Right lung (tissue), 10 donors: ENCODE results near the gene DNAJC5. TPM values are rescaled to one million over a fixed set of nuclear protein-coding genes. Genes with fewer than 3 reads are reported as not detected.
A peak's percentile ranks its signal among the peaks of the same experiment; 100 is the strongest.
"Not testable (repeated sequence)": the region's sequence is repeated elsewhere in the genome, so short reads cannot be mapped to it uniquely, and the experiment has no call there.

Source experiments
- DNase-seq, 2 donors: peaks; one replicate each; pipeline ENCODE4 v3.0.0-alpha.2; 2013
- long read RNA-seq, 8 donors: transcript quantifications; one replicate each; lab custom pipeline, GENCODE V29; 2026
- polyA plus RNA-seq, 5 donors: library from polyadenylated mRNA; unstranded; fragments of 120-200 nt; gene quantifications; one replicate each; pipeline versions ENCODE4 v1.2.1 to v1.2.3, GENCODE V29; 2013; ENCODE audit warnings: inconsistent platforms in 1 of 5, low replicate concordance in 1 of 5; ENCODE audit not compliant: insufficient read length in 5 of 5, insufficient read depth in 1 of 5

DNAJC5 gene, protein sequence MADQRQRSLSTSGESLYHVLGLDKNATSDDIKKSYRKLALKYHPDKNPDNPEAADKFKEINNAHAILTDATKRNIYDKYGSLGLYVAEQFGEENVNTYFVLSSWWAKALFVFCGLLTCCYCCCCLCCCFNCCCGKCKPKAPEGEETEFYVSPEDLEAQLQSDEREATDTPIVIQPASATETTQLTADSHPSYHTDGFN
- polyA plus RNA-seq, result 10 to 100 TPM; 16.2 to 32.5 (median 22.3) TPM
- long read RNA-seq, donor 1, full-length matches to known transcripts, result 15 of 99 reads
- long read RNA-seq, donor 1, partial matches to known transcripts, result 76 of 99 reads
- long read RNA-seq, donor 1, other reads (novel, unspliced or antisense), result 8 of 99 reads
- long read RNA-seq, donor 2, full-length matches to known transcripts, result 10 of 25 reads
- long read RNA-seq, donor 2, partial matches to known transcripts, result 15 of 25 reads
- long read RNA-seq, donor 2, other reads (novel, unspliced or antisense), result 0 of 25 reads
- long read RNA-seq, donor 3, full-length matches to known transcripts, result 7 of 12 reads
- long read RNA-seq, donor 3, partial matches to known transcripts, result 5 of 12 reads
- long read RNA-seq, donor 3, other reads (novel, unspliced or antisense), result 0 of 12 reads
- long read RNA-seq, donor 4, full-length matches to known transcripts, result 6 of 6 reads
- long read RNA-seq, donor 4, partial matches to known transcripts, result 0 of 6 reads
- long read RNA-seq, donor 4, other reads (novel, unspliced or antisense), result 0 of 6 reads
- long read RNA-seq, donor 5, full-length matches to known transcripts, result 15 of 15 reads
- long read RNA-seq, donor 5, partial matches to known transcripts, result 0 of 15 reads
- long read RNA-seq, donor 5, other reads (novel, unspliced or antisense), result 0 of 15 reads
- long read RNA-seq, donor 6, full-length matches to known transcripts, result 13 of 13 reads
- long read RNA-seq, donor 6, partial matches to known transcripts, result 0 of 13 reads
- long read RNA-seq, donor 6, other reads (novel, unspliced or antisense), result 0 of 13 reads
- long read RNA-seq, donor 7, full-length matches to known transcripts, result 10 of 94 reads
- long read RNA-seq, donor 7, partial matches to known transcripts, result 68 of 94 reads
- long read RNA-seq, donor 7, other reads (novel, unspliced or antisense), result 16 of 94 reads
- long read RNA-seq, donor 8, full-length matches to known transcripts, result 5 of 5 reads
- long read RNA-seq, donor 8, partial matches to known transcripts, result 0 of 5 reads
- long read RNA-seq, donor 8, other reads (novel, unspliced or antisense), result 0 of 5 reads

DNA sequence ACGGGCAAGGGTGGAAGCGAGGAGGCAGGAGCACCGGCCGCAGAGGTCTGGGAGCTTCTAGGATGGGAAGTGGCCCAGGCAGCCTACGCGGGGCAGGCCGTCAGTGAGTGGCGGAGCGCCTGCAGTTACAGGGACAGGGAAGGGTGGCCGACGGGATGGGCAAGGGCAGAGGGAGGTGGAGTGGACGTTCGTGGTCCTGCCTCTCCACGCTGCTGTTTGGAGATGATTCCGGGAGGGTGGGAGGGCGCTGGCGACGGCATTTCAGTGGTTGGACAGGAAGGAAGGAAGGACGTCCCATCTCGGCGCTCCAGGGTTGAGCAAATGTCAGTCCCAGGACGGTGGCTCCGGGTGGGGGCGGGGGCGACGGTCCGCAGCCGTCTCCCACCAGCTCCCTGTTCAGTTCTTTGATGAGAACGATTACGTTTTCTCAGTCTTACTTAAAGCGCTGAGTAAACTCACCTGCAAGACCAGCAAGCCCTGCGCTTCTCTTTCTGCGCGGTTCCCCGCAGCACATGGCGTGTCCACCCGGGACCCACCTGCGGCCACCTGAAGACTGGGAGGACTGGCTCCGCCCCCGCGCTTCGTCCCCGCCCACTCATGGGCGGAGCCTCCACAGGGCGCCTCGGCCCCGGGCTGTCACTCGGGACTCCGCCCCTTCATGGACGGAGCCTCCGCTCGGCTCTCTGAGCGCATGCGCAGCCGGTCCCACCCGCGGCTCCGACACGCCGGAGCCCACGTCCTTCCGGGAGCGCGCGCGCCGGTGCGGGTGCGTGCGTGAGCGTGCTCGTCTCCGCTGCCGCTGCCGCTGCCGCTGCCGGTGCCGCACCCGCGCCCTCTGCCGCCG is at the start of gene DNAJC5:
Gene DNAJC5, plus strand, starts transcription at position 769 of the 844 bp plus-strand sequence. CDS start 33,220 bp downstream, outside the sequence.
- peak; percentile 92 for DNase-seq

GRCh38 chr20:63846128-63846771 is 48.7 kb upstream of the DNAJC5 start:
- peak in 1 of 2 donors; percentile 61 for DNase-seq

DNA sequence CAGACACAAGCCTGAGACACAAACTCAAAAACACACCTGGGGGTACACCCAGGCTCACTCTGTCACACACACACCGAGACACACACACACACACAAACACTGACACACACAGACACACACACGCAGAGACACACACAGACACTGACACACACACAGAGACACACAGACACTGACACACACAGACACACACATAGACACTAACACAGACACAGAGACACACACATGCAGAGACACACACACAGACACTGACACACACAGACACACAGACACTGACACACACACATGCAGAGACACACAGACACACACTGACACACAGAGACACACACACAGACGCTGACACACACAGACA is 48.1 kb upstream of the DNAJC5 start:
- peak in 1 of 2 donors; percentile 19 for DNase-seq

GRCh38 chr20:63847237-63848002 is 47.5 kb upstream of the DNAJC5 start:
- DNase-seq, result no peak

GRCh38 chr20:63848003-63848911 is 46.7 kb upstream of the DNAJC5 start:
- no peak for DNase-seq

- DNase-seq, result no peak
These were observed 44.0 kb upstream of the DNAJC5 start for GRCh38 chr20:63850689-63851547.

- not testable (repeated sequence) for DNase-seq
These were observed 43.4 kb upstream of the DNAJC5 start for GRCh38 chr20:63851548-63851943.

GRCh38 chr20:63853733-63854068 is 41.2 kb upstream of the DNAJC5 start:
- DNase-seq, result not testable (repeated sequence)

DNA sequence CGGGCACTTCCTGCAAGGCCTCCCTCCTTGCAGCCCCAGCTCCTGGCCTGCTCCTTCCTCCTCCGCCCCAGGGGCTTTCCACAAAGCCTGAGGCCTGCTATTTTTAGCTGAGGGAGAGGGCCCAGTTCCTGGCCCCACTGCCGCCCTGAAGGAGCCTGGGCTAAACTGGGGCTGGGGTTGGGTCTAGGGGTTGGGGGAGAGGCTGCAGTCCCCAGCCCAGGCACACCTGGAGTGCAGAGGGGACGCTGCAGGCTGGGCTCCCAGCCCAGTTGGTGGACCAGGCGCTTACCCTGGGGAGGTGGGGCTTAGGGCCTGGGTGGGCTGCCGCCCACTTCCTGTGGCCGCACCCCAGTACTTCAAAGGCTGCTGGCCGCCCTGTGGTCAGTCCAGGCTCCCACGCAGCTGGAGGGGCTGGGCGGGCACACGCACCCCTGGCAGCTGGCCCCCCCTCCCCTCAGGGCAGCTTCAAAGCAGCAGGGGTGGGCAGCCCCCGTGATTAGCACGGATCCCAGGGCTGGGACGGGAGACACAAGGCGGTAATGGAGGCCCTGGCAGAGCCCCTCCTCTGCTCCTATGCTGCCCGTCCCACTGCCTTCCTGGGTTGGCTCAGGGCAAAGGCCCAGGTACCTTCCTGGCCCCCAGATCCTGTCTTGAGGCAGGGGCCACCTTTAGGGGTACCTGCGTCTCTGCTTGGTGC is 40.7 kb upstream of the DNAJC5 start:
- DNase-seq, result peak in 1 of 2 donors; percentile 45

DNA sequence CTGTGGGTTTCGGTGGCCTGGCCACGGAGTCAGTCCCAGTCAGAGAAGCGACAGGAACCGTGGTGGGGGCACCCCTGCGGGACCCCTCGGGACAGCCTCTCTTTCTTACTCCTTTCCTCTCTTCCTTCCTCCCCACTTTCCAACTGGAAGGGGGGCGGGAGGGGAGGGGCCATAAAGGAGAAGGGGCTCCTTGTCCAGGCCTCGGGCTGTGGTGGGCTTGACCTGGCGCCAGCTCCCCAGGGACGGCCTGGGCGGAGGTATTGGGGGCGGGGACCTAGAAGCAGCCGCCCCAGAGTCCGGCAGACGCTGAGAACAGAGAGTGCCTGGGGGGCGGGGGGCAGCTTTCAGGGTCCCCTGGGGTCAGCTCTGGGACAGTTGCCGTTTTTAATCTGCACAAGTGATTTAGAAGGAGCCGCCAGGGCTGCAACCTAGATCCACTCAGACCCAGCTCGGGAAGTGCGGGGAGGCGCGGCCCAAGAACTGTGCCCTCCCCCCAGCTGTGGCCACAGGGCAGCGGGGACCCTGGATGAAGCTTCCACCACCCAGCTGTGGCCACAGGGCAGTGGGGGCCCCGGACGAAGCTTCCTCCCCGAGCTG is 40.1 kb upstream of the DNAJC5 start:
- peak in 1 of 2 donors; percentile 33 for DNase-seq

DNA sequence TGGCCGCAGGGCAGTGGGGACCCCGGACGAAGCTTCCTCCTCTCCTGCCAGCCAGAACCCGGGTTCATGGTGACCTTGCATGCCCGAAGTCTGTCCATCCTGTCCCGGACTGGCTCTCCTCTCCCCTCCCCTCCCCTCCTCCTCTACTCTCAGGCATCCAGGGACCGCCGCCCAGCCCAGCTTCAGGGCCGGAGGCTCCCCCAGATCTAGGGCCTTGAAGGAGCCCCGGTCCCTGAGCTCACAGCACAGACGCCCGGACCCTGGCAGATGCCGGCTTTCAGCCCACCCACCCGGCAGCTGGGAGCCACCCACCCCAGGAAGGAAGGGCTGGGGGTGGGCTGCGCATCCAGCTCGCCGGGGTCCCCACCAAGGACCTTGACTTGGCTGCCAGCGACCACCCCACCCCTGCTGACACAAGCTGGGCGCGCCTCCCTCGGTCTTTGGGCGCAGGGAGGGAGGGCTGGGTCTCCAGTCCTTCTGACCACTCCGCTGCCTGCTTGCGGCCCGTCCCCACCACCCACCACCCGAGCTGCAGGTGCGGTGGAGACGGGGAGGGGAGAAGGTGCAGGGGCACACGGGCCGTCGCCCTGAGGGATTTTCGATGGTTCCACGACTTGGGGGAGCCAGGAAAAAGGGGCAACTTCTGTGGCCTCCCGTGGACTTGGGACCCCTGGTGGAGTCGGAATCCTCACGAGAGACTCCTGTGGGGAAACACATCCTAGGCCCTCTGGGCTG is 39.4 kb upstream of the DNAJC5 start:
- no peak for DNase-seq

GRCh38 chr20:63856098-63856511 is 38.8 kb upstream of the DNAJC5 start:
- DNase-seq, result no peak

DNA sequence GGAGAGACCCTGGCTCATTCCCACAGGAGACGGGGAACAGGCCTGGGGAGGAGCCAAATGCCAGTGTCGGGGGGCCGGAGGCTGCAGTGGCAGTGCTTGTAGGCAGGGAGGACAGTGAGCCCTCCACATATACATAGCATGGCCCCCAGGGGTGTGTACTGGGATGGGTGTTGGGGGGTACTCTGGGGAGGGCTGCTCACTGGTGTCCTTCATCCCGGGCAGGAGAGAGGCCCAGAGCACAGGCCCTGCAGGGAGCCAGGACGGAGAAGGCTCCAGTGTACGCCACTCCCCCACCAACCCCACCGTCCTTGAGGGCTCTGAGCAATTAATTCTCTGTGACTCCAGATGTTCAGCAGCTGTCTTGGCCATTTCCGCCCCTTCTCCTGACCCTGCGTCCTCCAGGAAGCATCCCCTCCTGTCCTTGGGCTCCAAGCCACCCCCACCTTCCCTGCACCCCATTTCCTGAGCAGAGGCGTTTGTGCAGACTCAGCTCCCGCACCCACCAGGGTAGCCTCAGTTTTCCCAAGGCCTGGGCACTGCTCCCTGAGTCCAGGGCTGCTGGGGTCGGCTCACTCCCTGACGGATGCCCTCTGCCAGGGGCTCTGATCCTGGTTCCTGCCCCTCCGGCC is 37.0 kb upstream of the DNAJC5 start:
- peak in 1 of 2 donors; percentile 75 for DNase-seq

DNA sequence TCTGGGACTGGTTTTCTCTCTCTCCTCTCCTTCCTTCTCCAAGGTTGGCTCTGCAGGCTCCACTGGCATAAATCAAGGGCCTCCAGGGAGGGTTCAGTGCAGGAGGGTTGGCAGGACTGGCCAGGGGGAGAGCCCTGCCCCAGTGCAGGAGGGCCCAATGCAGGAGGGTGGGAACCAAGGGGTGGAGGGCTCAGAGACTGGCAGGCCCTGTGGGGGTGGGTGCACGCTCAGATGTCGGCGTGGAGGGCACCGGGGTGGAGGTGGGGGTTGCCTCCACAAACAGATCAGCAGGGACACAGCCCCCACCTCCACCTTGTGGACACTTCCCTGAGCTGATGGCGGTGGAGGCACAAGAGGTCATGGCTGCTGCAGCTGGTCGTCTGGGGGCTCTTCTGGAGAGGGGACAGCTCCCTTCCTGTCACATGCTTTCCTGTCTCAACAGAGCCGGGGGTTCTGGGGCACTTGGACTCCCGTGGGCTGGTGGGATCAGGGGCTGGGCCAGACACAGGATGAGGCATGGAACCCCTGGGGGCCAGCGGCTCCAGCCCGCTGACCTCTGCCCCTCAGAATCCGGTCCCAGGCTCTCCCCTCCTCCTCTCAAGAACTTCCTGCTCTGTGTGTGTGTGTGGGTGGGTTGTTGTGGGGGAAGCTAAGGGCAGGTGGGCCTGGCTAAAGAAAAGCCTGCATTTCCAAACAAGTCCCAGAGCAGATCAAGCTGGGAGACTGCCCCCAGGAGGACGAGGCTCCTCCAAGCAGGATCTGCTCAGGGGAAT is 36.3 kb upstream of the DNAJC5 start:
- DNase-seq, result peak in 1 of 2 donors; percentile 64
